Activated CD8-positive, alpha-beta memory T cell treated with anti-CD3 and anti-CD28 coated beads, Interleukin-2, amount 50 U/mL, for 24 hours (primary cell): ENCODE results near the gene PNPLA7.
"Not testable (repeated sequence)": the region's sequence is repeated elsewhere in the genome, so short reads cannot be mapped to it uniquely, and the experiment has no call there.

ENCODE experiments used
- DNase-seq: peaks from one replicate; pipeline ENCODE4 v3.0.0-alpha.2; 2020; ENCODE audit errors: extremely low read depth

The PNPLA7 gene

DNA sequence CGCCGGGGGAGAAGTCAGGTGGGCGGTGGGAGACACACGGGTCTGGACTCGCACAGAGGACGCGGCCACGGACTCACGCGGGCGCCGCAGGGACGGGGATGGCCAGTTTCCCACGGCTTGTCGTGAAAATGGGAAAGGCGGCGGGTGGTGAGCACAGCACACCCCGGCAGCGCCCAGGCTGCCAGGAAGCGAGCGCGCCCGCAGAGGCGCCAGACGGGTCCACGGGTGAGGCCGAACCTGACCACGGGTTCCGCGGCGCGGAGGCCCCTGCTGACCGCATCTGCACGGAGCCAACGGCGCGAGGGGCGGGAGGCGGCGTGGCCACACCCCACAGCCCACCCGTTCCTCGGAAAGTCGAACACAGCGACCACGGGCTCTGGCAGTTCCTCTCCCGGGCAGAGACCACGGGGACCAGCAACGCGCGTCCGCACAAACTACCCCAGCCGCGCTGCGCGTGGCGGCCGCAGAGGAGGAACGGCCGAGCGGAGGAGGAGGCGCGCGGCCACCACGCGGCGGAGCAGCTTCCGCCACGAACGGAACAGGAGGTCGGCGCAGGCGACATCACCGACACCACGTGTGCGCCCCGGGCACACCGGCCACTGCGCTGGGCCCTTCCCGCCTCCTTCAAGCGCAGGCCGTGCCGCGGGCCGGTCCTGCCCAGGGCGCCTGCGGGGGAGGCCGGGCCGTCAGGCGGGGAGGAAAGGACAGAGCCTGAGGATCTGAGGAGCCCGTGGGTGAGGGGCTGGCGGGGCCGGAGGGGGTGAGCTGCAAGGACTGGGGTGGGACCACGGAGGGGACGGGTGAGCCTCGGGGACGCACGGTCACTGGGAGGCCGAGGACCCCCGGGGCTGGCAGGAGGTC lies 132.8 kb downstream of the PNPLA7 start:
- DNase-seq: no peak

DNA sequence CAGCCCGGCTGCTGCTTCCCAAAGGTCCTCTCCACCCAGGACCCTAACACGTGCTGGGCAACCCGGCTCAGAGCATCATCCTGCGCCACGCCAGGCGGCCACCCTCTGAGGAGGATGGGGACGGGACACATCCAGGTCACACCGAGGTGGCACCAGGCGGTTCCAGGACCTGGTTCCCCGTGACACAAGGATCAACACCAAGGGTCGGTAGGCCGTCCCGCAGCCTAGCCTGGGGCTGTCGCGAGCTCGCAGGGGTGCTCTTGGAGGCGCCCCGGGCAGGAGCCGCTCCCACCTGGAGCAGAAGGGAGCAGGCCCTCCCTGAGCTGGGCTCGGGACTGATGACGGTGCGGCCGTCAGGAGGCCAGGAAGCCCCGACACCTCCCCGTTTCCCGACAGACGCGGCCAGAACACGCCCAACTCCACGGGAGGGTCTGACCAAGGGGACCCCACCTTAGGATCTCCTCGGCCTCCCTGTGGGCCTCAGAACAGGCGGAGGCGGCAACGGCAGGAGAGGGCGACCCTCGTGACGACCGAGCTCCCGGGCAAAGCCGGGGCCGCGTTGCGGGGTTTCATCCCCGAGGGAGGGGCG lies 133.5 kb downstream of the PNPLA7 start:
- DNase-seq: no peak

DNA sequence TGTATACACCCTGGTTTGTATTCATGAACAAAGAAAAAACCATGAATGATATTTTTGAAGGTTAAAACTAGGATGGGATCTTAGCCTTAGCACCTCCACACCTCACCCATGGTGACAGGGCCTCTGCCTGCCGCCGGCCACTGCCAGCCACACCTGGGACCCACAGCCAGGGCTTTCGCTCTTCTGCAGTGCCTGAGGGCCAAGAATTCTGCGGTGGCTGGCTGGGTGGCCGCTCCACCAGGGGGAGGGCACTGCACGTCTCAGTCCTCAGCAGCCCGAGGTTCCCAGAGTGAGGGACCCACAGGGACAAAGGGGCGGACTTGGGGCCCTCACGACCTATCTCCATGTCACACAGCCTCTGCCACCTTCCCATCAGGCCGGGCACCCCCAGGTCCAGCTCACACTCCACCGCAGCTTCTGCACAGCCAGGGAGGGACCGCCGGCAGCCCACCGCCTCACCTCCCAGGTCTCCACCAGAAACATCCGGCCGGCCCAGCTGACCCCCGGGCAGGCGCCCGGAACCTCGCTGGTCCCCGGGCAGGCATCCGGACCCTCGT lies 134.1 kb downstream of the PNPLA7 start:
- DNase-seq: no peak

DNA sequence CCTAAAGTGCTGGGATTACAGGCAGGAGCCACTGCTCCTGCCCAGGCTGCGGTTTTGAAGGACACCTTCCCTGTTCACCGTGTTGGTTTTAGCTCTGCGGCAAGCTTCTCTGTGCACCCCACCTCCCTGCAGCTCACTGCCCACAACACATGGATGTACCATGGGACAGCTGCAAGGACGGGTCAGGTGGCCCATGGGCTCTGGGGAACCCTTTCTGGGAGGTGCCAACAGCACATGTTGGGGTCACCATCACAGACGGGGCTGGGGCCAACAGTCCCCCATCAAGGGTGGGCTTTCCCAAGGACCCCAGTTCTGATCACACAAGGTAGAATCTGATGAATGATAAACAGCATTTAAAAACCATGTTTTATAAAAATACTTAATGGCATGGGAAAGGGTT lies 134.8 kb downstream of the PNPLA7 start:
- DNase-seq: no peak

DNA sequence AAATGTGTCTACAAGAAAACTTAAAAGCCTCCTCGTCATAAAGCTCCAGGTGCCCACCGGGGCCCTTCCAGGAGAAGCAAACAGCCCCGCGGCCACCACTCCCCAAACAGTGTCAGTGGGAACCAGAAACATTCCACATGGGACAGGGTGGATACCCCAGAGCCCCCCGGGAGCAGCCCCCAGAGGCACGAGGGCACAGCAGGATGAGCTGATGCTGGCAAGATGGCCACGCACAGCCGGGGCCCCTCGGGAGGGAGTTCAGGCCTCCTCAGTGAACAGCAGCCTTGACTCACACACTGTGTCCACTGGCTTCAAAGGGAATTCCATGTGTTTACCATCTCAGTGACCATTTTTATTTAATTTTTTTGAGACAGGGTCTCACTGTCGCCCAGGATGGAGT lies 137.8 kb downstream of the PNPLA7 start:
- DNase-seq: no peak

DNA sequence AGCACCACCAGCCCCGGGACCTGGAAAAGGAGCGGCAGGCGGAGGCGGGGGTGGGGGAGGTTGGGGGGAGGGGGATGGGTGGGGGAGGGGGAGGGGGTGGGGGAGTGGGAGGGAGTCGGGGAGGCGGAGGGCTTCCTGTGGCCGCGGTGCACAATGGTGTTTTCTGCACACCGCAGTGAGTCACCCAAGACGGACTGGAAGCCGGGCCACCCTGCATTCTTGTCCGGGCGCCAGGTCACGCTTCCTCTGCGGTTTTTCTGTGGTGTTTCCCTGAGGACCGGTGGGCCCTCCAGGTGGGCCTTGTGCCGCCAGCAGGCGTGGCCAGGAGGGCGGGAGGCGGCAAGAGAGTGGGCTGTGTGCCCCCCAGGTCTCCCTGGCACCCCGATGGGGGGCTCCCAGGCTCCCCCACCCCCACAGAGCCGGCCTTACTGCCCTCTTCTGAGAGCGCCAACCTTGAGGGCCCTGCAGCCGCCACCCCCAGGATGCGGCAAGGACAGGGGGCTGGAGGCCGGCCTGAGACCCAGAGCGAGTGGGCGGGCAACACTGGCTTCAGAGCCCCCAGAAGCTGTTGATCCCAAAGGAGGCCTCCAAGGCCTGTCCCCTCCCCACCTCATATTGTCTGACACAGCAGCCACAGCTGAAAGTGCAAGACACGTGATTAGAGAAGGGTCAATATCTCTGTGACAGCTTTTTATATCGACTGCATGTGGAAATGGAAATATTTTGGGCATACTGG lies 138.4 kb downstream of the PNPLA7 start:
- DNase-seq: no peak

DNA sequence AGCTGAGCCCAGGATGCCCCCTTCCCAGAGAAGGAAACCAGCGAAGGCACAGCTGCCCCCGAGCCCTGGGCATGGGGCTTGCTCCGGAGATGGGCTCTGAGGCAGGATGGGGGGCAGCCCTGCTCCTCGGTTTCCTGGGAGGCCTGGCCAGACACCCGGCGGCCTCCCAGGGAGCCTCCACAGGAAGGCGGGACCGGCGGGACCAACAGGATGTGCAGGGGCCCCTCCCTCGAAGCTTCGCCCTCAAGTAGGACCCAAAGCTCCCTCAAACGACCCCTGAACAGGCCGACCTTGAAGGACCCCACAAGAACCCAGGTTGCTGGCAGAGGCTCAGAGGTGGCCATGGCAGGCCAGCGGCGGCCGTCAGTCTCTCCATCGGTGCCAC lies 138.9 kb downstream of the PNPLA7 start:
- DNase-seq: no peak

DNA sequence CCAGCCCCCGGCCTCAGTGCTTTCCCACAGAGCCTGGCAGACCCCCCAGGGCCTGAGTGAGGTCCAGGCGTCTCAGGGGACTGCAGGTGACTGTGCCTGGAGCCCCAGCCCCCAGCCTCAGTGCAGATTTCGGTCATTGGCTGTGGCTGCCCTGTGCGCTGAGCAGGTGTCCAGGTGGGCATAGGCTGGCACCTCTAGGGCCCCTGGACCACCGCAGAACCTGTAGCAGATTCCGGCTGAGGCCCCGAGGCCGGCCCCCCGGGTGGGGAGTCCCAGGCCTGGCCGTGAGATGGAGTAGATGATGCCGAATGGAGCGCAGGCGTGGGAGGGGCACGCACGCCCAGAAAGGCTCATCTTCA lies 139.3 kb downstream of the PNPLA7 start:
- no peak for DNase-seq

DNA sequence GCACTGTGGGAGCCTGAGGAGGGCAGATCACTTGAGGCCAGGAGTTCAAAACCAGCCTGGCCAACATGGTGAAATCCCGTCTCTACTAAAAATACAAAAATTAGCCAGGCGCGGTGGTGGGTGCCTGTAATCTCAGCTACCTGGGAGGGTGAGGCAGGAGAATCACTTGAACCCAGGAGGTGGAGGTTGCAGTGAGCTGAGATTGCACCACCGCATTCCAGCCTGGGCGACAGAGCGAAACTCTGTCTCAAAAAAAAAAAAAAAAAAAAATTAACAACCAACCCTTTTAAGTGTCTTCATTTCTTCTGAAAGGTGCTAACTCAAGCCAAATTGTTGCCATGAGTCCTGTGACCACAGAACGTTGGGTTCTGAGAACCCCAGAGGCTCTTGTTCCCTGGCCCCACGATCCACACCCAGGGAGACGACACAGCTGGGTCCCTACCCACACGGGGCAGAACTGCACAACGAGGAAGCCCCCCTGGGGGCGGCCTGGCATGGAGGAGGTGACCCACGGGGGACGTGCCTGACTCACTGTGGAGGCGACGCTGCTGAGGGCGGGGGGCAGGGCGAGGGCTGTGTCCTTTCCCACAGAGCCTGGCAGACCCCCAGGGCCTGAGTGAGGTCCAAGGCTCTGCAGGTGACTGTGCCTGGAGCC lies 139.8 kb downstream of the PNPLA7 start:
- DNase-seq: not testable (repeated sequence)
